Effector CD8-positive, alpha-beta T cell (primary cell): ENCODE data around the gene ILF3.

Experiments
- DNase-seq: peaks from one replicate; lab custom pipeline; 2025; lab: John Stamatoyannopoulos, UW
- total RNA-seq, 4 experiments: gene quantifications; one replicate each; lab custom pipeline; 2026; lab: John Stamatoyannopoulos, UW

ILF3 gene
- total RNA-seq = 482 to 648 (median 534) reads per million in 4 experiments

GRCh38 chr19:10653732-10654609 is at the start of gene ILF3:
Gene ILF3, plus strand, starts transcription at chr19:10654346. Its CDS starts 16,260 bp downstream, at chr19:10670606.
- DNase-seq = peak; percentile 100

GRCh38 chr19:10604460-10604980 is 49.6 kb upstream of the ILF3 start:
- DNase-seq = no peak

GRCh38 chr19:10611907-10612306 is 42.2 kb upstream of the ILF3 start:
- DNase-seq = no peak

GRCh38 chr19:10612499-10613119 is 41.5 kb upstream of the ILF3 start:
- DNase-seq = no peak

- no peak for DNase-seq
Observed at GRCh38 chr19:10615429-10616023, 38.6 kb upstream of the ILF3 start.

GRCh38 chr19:10617409-10618121 is 36.6 kb upstream of the ILF3 start:
- DNase-seq = no peak

GRCh38 chr19:10618846-10619245 is 35.3 kb upstream of the ILF3 start:
- no peak for DNase-seq

GRCh38 chr19:10620786-10621185 is 33.4 kb upstream of the ILF3 start:
- DNase-seq = no peak

GRCh38 chr19:10621966-10622365 is 32.2 kb upstream of the ILF3 start:
- DNase-seq = no peak

GRCh38 chr19:10624585-10624984 is 29.6 kb upstream of the ILF3 start:
- DNase-seq = no peak

GRCh38 chr19:10625003-10625761 is 29.0 kb upstream of the ILF3 start, which contains the start of gene SLC44A2:
Gene SLC44A2, plus strand, starts transcription at chr19:10625553. Its CDS starts 81 bp downstream, at chr19:10625634.
- DNase-seq = no peak

GRCh38 chr19:10625762-10626138 is 28.4 kb upstream of the ILF3 start:
- DNase-seq = no peak

- DNase-seq = no peak
Observed at GRCh38 chr19:10631874-10632273, 22.3 kb upstream of the ILF3 start.

GRCh38 chr19:10634430-10634829 is 19.7 kb upstream of the ILF3 start:
- DNase-seq = no peak

GRCh38 chr19:10634963-10635362 is 19.2 kb upstream of the ILF3 start:
- DNase-seq = no peak

- no peak for DNase-seq
Observed at GRCh38 chr19:10636304-10636972, 17.7 kb upstream of the ILF3 start.

GRCh38 chr19:10637894-10638293 is 16.3 kb upstream of the ILF3 start:
- DNase-seq = no peak

GRCh38 chr19:10639836-10640235 is 14.3 kb upstream of the ILF3 start:
- no peak for DNase-seq

GRCh38 chr19:10640361-10640760 is 13.8 kb upstream of the ILF3 start:
- no peak for DNase-seq

GRCh38 chr19:10641248-10641647 is 12.9 kb upstream of the ILF3 start:
- no peak for DNase-seq
